SU-DHL-6 (cell line): ENCODE measurements around the gene ZFP36.

Experiments used
- H2AFZ ChIP-seq: fragments of 200-600 bp; sonication (generic); 2 replicates; pipeline ENCODE4 v1.6.1; 2014; ENCODE audit warnings: low read depth, mild to moderate bottlenecking, moderate library complexity, mixed read lengths, antibody characterized with exemption, low read length; ENCODE audit not compliant: severe bottlenecking
- H3F3A ChIP-seq: fragments of 200-600 bp; shearing (Covaris generic); 2 replicates; pipeline ENCODE4 v1.6.0; 2016; ENCODE audit warnings: antibody characterized with exemption, mild to moderate bottlenecking; ENCODE audit not compliant: insufficient read depth
- H3K27ac ChIP-seq: fragments of 200-600 bp; sonication (generic); 2 replicates; pipeline ENCODE4 v1.5.1; 2016; ENCODE audit warnings: low read depth, mild to moderate bottlenecking, low read length, moderate library complexity, mixed read lengths
- H3K27me3 ChIP-seq: fragments of 200-600 bp; sonication (generic), shearing (Covaris generic); 2 replicates; pipeline ENCODE4 v1.6.0; 2014; ENCODE audit warnings: mild to moderate bottlenecking, low read length
- H3K36me3 ChIP-seq: fragments of 200-600 bp; sonication (generic); 2 replicates; pipeline ENCODE4 v1.6.1; 2014; ENCODE audit warnings: mild to moderate bottlenecking, low read length, mixed read lengths
- H3K4me2 ChIP-seq: fragments of 300-600, 200-600 bp; shearing (Covaris generic), sonication (generic); 2 replicates; pipeline ENCODE4 v1.6.0; 2014; ENCODE audit warnings: low read length, low read depth, mild to moderate bottlenecking; ENCODE audit not compliant: poor library complexity, severe bottlenecking
- H3K4me3 ChIP-seq: fragments of 200-600 bp; sonication (generic); 2 replicates; pipeline ENCODE4 v1.5.1; 2014; ENCODE audit warnings: antibody characterized with exemption, low read length, mild to moderate bottlenecking, mixed read lengths; ENCODE audit not compliant: insufficient read depth, poor library complexity, severe bottlenecking
- H3K79me2 ChIP-seq: fragments of 200-600 bp; sonication (generic); 2 replicates; pipeline ENCODE4 v1.6.1; 2014; ENCODE audit warnings: mild to moderate bottlenecking, low read length, moderate library complexity; ENCODE audit not compliant: insufficient read depth
- H3K9ac ChIP-seq: fragments of 200-600 bp; sonication (generic); 2 replicates; pipeline ENCODE4 v1.7.0; 2014; ENCODE audit warnings: mild to moderate bottlenecking, low read length
- H3K9me2 ChIP-seq: fragments of 200-600 bp; sonication (generic); replicated peaks from 2 replicates; pipeline ENCODE4 v1.6.1; 2014; ENCODE audit warnings: low read length; ENCODE audit not compliant: insufficient read depth
- H3K9me3 ChIP-seq: fragments of 200-600 bp; sonication (generic); 2 replicates; pipeline ENCODE4 v1.6.1; 2014; ENCODE audit warnings: low read length, mixed read lengths; ENCODE audit not compliant: insufficient read depth
- H4K20me1 ChIP-seq: fragments of 200-600 bp; sonication (generic); 2 replicates; pipeline ENCODE4 v1.6.1; 2014; ENCODE audit warnings: low read depth, mild to moderate bottlenecking, antibody characterized with exemption, low read length, moderate library complexity, mixed read lengths
- CTCF ChIP-seq: fragments of 200-600 bp; sonication (generic); IDR thresholded peaks from one replicate; pipeline ENCODE4 v1.5.1; 2017; ENCODE audit warnings: antibody characterized with exemption, mild to moderate bottlenecking, low read length, moderate library complexity; ENCODE audit not compliant: insufficient read depth, poor library complexity, severe bottlenecking
- EZH2phosphoT487 ChIP-seq: fragments of 200-600 bp; sonication (generic), shearing (Covaris generic); conservative IDR thresholded peaks from 2 replicates; pipeline ENCODE4 v1.6.1; 2018; ENCODE audit warnings: mild to moderate bottlenecking, antibody characterized with exemption, low read length, moderate library complexity, mixed read lengths

Gene ZFP36

GRCh38 chr19:39407410-39407659 is 688 bp downstream of the ZFP36 start:
- H3K9me3 ChIP-seq: no peaks in the 10 kb centered on the region
- H3K27ac ChIP-seq: peak overlapping the region; percentile 98
- H3K27me3 ChIP-seq: no peaks in the 10 kb centered on the region
- peak overlapping the region; percentile 91 for H3K4me3 ChIP-seq
- H3K9me2 ChIP-seq: no peaks in the 10 kb centered on the region
- peak overlapping the region; percentile 98 for H3K9ac ChIP-seq
- H3F3A ChIP-seq: peaks cover 61% of the 10 kb centered on the region
- H3K79me2 ChIP-seq: peaks cover 22% of the 10 kb centered on the region
- no peaks in the 10 kb centered on the region for H3K36me3 ChIP-seq
- peak overlapping the region; percentile 97 for H3K4me2 ChIP-seq
- no peaks in the 10 kb centered on the region for H4K20me1 ChIP-seq
- TF ChIP-seq EZH2phosphoT487 (no peak), CTCF (no peak)
- no peak overlapping the region for H2AFZ ChIP-seq

GRCh38 chr19:39407660-39408391 is 1.2 kb downstream of the ZFP36 start:
- H3F3A ChIP-seq: peaks cover 61% of the 10 kb centered on the region
- H3K27ac ChIP-seq: peak overlapping the region; percentile 98
- H3K36me3 ChIP-seq: no peaks in the 10 kb centered on the region
- H3K4me2 ChIP-seq: peak overlapping the region; percentile 97
- no peaks in the 10 kb centered on the region for H3K9me3 ChIP-seq
- H3K9me2 ChIP-seq: no peaks in the 10 kb centered on the region
- H3K79me2 ChIP-seq: peaks cover 24% of the 10 kb centered on the region
- H3K4me3 ChIP-seq: peak overlapping the region; percentile 91
- no peaks in the 10 kb centered on the region for H3K27me3 ChIP-seq
- no peak for TF ChIP-seq CTCF
- TF ChIP-seq EZH2phosphoT487: no peak
- no peaks in the 10 kb centered on the region for H4K20me1 ChIP-seq
- peak overlapping the region; percentile 98 for H3K9ac ChIP-seq
- H2AFZ ChIP-seq: no peak overlapping the region

- Histone ChIP-seq H3K9me2 (no peaks in the 10 kb centered on the region), H3F3A (peaks cover 61% of the 10 kb centered on the region)
Observed at GRCh38 chr19:39408392-39409207, 2.0 kb downstream of the ZFP36 start.

More at GRCh38 chr19:39408392-39409207, 2.0 kb downstream of the ZFP36 start:
- H4K20me1 ChIP-seq: no peaks in the 10 kb centered on the region
- peak overlapping the region; percentile 91 for H3K4me3 ChIP-seq
- H3K36me3 ChIP-seq: no peaks in the 10 kb centered on the region
- H3K27me3 ChIP-seq: no peaks in the 10 kb centered on the region
- TF ChIP-seq CTCF (no peak), EZH2phosphoT487 (no peak)
- H3K27ac ChIP-seq: peak overlapping the region; percentile 98
- H3K9ac ChIP-seq: peak overlapping the region; percentile 98
- H3K4me2 ChIP-seq: peak overlapping the region; percentile 97
- H3K9me3 ChIP-seq: no peaks in the 10 kb centered on the region
- H3K79me2 ChIP-seq: peaks cover 29% of the 10 kb centered on the region
- no peak overlapping the region for H2AFZ ChIP-seq
